Right lung (tissue), 5 donors: Measurements from ENCODE around the gene CCDC8. TPM values are rescaled to one million over a fixed set of nuclear protein-coding genes. Genes with fewer than 3 reads are reported as not detected.
"Not testable (repeated sequence)": the region's sequence is repeated elsewhere in the genome, so short reads cannot be mapped to it uniquely, and the experiment has no call there.

Experiments
- DNase-seq, 2 donors: peaks; one replicate each; pipeline ENCODE4 v3.0.0-alpha.2; 2013
- polyA plus RNA-seq, 5 donors: library from polyadenylated mRNA; unstranded; fragments of 120-200 nt; gene quantifications; one replicate each; pipeline versions ENCODE4 v1.2.1 to v1.2.3, GENCODE V29; 2013; ENCODE audit warnings: inconsistent platforms in 1 of 5, low replicate concordance in 1 of 5; ENCODE audit not compliant: insufficient read length in 5 of 5, insufficient read depth in 1 of 5

Gene CCDC8
- polyA plus RNA-seq, 5 donors: 39.7 to 63.5 (median 45.7) TPM

DNA sequence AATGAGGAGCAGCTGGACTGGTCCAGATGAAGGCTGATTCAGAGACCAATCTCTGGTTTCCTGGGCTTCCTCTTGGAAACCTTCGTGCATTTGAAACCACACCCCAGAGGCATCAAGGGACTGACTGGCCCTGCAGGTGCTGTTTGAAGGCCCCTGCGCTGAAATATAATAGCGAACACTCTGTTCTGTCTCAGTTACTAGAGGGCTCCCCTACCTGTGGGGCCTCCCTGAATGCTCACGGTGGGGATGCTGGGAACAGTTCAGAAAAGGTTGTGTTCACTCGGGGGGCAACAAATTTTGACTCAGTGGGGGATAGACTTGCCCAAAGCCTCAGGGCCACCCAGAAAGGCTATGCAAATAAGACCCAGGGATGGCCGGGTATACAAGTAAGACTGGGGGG lies 6.4 kb downstream of the CCDC8 start:
- DNase-seq: no peak

DNA sequence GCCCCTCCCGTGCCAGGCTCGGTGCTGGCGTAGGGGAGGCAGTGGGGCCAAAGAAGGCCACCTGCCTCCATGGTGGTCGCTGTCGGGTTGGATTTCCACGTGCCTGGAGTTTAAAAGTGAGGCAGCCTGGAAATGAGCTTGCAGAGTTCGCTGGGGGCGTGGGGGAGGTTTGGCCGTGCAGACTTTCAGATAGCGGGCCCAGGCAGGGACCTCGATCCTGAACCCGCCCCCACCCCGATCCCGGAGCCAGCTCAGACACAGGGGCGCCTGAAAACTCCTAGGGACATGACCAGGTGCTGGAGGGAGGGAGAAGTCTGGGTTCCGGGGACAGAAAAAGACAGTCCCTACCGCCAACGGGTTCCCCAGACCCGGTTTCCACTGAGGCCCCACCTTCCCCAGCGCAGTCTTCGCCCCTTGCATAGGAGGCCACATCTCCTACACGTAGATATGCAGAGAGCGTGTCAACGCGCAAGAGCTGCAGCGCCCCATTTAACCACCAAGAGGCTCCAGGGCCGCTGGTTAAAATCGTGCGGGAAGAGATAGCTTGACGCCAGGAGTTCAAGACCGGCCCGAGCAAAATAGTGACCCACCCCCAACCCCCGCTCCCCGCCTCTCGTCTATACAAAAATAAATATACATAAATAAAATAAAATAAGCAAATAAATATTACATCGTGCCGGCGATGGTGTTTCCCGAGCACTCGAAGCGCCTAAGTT lies 8.5 kb downstream of the CCDC8 start:
- peak in 1 of 2 donors; percentile 64 for DNase-seq

DNA sequence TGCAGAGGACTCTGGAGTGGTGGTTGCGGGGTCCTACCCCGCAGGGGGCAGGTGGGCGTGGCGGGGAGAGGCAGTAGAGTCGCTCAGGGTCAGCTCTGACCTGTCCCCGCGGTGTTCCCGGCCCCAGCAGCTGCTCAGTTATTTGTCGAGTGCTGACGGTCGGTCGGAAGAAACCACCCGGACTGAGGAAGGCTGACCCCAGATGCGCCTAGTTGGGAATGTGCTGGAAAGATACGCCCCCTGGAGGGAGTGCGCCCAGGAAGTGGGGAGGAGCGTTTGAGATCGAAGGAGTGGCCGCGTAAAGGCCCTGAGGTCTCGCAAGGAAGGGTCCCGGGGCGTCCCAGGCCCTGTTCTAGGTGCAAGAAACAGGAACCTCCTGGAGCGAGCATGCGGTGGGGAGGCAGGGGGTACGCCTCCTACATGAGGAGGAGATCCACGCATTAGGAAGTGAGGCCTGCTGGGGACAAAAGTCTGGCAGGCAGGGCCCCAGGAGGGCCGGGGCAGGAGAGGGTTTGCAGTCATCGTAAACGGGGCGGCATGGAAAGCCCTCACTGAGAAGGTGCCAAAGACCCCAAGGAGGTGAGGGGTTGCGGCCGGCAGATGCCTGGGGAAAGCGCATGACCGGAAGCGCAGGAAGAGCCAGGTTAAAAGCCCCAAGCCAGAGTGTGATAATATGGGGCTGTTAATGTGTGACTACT lies 9.2 kb downstream of the CCDC8 start:
- peak in 1 of 2 donors; percentile 66 for DNase-seq

DNA sequence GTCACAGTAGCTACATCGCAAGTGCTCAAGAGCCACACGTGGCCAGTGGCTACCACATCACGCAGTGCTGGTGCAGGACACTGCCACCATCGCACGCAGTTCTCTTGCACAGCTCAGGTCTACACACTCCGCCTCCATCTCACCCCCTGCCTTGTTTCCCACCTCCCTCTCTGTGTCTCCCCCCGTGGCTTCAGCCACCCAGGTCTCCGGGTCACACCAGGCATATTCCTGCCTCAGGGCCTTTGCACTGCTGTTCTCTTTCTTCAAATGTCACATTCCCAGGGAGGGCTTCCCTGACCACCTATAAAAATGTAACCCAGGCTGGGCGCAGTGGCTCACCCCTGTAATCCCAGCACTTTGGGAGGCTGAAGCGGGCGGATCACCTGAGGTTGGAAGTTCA lies 10.6 kb downstream of the CCDC8 start:
- no peak for DNase-seq

DNA sequence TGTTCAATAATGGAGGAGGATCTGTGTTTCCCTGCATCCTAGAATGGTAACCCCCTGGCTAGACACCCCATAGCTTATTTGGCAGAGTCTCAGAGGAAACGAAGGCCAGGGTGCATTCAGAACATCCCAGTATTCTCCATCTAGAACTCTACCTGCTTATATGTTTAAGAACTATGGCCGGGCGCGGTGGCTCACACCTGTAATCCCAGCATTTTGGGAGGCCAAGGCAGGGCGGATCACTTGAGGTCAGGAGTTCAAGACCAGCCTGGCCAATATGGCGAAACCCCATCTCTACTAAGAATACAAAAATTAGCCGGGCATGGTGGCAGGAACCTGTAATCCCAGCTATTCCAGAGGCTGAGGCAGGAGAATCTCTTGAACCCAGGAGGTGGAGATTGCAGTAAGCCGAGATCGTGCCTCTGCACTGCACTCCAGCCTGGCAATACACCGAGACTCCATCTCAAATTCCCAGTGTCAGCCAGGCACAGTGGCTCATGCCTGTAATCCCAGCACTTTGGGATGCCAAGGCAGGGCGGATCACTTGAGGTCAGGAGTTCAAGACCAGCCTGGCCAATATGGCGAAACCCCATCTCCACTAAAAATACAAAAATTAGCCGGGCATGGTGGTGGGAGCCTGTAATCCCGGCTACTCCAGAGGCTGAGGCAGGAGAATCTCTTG lies 15.4 kb downstream of the CCDC8 start:
- DNase-seq: not testable (repeated sequence)

DNA sequence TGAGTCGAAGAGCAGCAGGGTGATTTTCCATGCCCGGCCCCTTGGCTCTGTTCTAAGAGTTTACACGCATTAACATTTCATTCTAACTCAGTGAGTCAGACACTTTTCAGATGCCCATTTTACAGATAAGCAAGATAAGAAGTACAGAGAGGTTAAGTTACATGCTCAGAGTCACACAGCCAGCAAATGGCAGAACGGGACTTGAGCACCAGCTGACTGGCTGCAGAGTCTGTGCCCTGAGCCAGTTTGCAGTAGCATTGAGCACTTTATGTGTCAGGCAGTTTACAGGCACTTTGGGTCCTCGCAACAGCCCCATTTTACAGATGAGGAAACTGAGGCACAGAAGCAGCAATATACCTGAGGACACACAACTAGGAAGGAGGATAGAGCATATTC lies 19.0 kb downstream of the CCDC8 start:
- no peak for DNase-seq

DNA sequence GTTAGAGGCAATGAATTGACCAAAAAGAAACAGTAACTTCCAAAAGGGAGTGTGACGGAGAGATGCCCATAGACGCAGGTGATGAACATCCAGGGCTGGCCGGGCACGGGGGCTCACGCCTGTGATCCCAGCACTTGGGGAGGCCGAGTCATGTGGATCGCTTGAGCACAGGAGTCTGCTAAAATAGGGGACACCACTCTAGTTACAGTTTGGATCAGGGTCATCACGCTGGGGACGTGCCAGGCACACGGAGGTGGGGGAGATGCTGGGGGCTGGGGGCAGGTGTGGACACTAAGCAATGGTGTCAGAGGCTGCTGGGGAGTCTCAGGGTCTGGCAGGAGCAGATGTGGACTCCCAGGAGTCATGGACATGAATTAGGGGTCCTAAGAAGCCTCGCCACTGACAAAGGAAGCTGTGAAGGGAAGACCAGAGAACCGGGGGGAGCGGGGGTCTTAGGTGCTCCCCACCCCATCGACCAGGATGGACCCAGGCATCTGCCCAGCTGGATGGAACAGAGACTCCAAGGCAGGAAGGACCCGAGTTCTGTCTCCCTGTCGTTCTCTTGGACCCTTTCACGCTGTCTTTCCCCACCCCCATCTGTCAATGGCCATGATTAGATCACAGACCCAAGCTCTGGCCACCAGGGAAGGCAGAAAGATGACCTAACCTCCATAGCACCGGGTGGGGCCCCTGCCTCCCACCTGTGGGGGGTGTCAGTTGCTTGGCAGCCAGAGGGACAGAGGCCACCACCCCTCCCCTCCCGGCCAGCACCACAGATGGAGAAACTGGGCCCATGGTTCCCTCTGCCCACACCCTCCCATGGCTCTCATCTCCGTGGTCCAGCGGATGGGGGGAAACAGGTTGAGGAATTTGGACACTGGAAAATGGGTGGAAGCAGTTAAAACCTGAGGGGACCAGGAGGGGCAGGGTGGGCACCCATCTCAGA lies 19.6 kb downstream of the CCDC8 start:
- DNase-seq: no peak

DNA sequence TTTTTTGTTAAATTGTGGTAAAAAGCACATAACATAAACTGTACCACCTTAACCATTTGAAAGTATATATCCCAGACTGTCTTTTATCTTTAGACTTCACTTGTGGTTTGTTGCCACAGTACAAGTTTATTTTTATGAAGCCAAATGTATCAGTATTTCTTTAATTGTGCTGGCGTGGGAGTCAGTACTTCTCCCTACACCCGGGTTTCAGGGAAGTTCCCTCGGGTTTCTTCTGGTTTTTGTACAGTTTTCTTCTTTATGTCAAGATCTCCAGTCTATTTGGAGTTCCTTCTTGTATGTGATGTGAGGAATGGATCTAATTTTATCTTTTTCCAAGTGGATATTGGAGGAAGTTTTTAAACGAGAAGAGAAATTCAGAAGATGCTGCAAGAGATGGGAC lies 20.5 kb downstream of the CCDC8 start:
- no peak for DNase-seq

DNA sequence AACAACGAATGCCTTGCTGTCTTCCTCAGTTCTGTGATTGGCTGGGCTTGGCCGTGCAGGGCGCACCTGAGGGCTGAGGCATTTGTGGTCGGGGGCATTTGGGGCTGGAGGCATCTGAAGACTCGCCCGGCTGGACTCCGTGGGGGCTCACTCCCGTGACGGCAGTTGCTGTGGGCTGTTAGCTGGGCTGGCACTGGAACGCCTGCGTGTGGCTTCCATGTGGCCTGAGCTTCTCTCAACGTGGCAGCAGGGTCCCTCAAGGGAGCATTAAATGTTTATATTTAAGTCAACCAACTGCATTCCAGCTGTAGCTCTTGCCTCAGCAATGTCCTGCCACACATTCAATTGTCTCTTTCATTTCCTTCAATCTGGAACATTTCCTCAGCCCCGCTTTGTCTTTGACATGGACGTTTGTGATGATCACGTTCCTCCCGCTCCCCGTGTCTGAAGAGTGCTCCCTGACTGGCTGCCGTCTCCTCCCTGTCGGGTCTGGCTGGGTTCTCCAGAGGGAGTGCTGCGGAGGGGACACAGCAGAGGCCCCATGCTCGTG lies 21.0 kb downstream of the CCDC8 start:
- peak; percentile 83 to 85 for DNase-seq

DNA sequence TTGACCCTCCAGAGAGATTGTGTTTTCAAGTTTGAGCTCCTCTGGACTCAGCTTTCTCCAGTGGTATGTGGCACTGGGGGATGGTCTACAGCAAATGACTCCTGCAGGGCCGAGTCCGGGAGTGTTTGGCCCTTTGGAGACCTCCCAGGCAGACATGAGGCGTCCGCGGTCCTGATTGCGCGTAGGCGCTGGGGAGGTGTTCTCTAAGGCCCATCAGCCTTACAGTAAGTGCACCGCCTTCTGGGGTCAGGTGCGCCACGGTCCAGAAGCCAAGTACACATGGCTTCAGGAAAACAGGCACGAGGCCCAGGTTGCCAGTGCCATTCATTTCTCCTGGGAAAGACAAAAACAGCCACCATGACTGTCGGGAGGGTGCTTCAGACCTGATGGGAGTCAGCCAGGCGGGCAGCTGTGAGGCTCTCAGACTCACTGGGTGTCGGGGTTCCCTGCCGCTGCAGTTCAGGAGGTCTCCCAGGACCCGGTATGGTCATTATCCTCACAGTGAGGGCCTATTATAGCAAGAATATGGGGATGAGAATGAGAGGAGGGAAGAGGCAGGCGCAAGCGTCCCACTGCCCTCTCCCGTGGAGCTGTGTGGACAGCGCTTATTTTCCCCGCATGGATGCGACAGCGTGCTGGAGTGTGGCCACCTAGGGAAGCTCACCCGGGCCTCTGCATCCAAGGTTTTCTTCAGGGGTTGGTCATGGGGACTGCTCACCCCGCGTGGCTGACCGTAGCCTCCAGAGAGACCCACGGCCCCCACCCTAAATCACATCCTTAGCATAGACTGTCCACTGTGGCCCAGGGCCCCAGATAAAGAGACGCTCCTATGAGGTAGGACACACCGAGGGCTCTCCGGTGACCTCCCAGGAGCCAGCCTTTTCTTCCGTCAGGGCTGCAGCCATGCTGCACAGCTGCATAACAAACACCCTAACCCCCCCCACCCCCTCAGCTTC lies 21.8 kb downstream of the CCDC8 start:
- DNase-seq: no peak

DNA sequence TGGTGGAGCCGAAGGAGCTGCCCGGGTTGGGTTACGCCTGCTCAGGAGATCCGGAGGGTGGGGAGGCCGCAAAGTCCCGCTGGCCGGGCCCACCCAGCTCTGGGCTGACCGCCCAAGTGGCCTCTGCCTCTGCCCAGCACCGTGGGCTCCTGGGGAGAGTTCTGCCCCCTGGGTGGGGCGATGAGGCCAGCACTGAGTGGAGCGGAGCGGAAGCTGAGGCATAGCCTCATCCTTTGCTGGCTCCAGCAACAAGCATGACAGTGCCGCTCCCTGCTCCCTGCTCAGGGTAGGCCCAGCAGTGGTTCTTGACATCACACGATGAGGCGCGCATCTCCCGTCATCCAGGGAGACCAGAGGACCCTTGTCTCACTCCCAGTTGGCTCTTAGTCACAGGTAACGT lies 22.5 kb downstream of the CCDC8 start:
- no peak for DNase-seq

DNA sequence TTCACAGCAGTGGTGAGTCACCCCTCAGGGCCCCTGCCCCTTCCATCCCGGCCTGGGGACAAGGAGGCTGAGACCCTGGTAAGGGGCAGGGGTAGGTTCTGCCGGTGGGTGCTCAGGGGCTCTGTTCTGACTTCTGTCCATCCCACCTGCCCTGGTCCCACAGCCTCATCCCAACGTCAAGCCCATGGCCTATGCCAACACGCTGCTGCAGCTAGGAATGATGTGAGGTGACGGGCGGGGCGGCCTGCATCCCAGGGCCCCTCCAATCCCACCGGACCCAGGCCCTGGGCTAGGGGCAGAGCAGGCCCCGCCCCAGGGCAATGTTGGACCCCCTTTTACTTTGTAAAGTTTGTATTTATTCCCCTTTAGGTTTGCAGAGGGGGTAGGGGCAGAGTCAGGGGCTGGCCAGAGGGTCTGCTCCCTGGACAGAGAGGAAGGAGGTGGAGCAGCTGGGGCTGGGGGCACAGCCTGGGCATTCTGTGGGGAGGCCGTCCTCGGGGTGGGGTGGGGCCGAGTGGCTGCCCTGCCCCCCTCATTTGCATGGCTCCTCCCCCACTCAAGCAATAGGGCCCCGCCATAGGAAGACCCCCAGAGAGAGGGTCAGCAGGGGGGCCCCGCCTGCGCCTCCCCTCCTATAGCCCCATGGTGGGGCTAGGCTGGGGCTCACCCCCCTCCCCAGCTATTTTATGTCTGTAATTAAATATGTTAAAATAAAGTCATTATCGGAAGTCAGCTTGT lies 23.1 kb downstream of the CCDC8 start:
- DNase-seq: no peak

DNA sequence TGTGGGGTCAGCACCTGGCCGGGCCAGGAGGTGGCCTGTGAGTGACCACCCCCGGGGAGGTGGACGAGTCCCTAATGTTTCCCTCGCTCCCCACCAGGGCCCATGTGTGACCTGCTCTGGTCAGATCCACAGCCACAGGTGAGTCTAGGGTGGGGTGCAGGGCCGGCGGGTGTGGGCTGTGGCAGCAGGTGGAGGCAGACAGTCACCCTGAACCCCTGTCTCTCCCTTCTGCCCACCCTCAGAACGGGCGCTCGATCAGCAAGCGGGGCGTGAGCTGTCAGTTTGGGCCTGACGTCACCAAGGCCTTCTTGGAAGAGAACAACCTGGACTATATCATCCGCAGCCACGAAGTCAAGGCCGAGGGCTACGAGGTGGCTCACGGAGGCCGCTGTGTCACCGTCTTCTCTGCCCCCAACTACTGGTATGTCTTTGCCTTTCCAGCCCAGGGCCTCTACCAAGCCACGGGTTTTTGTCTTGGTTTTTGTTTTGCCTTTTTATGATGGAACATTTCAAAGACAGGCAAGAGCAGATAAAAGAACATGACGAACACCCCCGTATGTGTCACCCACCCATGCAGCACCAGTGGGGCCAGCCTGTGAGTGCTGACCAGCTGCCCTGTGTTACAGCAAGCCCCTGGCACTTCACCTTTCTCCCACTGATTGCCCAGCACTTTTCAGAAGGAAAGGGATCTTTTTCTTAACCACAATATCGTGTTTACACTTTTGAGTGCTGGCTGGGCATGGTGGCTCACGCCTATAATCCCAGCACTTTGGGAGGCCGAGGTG lies 24.9 kb downstream of the CCDC8 start:
- DNase-seq: no peak

DNA sequence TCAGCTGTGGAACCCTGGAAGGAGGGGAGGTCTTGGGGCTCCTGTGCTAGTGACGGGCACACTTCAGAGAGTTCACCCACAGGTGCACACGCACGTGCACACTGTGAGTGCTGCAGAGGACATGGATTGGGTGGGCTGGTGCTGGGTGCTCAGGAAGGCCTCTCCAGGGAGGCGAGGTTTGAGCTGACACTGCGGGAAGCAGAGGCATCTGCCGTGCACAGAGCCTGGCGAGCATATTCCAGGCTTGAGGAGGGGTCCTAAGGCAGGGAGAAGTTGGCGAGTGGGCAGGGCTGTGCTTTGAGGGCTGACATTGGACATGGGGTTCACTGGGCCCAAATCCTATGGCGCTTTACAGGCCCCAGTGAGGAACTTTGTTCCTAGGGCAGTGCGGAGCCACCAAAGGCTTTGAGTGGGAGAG lies 25.6 kb downstream of the CCDC8 start:
- no peak for DNase-seq

DNA sequence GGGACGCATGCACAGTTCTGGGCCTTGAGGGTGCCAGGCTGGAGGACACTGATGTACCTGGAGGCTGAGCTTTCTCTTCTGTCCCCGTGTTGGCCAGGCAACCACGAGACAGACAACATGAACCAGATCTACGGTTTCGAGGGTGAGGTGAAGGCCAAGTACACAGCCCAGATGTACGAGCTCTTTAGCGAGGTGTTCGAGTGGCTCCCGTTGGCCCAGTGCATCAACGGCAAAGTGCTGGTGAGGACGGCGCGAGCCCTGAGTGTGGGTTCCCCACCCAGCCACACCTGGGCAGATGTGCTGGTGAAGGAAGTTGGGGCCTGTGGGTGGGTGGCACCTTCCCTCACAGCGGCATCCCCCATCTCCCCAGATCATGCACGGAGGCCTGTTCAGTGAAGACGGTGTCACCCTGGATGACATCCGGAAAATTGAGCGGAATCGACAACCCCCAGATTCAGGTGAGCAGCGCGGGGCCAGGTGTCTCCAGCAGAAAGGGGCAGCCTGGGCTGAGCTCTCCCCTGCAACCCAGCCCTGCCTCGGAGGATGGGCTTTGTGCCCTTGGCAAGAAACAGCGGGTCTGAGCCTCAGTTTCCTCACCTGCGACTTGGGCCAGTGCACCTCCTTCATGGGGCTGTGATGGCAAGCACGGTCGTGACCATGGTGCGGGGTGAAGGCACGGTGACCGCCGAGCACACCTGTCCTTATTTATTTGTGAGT lies 26.2 kb downstream of the CCDC8 start:
- DNase-seq: no peak

DNA sequence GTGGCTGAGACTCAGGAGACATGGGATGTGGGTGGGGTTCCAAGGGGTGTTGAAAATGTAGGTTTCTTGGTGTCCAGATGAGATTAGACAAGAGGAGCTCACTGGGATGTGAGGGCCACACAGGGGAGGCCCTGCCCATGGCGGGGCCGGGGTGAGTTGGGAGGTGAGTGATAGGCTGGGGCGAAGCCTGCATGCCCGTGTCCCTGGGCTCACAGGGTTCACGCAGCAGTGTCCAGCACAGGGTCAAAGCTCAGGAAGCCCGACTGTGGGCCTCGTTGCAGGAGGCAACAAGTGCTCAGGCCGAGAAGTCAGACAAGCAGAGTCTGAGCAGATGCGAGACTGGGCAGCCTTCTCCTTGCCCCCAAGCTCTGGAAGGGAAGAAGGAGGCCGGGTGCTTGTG lies 27.2 kb downstream of the CCDC8 start:
- DNase-seq: no peak

DNA sequence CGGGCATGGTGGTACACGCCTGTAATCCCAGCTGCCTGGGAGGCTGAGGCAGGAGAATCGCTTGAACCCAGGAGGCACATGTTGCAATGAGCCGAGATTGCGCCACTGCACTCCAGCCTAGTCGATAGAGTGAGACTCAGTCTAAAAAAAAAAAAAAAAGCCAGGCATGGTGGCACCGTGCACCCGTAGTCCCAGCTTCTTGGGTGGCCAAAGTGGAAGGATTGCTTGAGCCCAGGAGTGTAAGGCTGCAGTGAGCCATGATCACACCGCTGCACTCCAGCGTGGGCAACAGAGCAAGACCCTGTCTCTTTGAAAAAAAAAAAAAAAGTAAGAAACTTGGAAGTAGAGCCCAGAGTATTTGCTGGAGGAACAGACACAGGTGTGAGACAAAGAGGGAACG lies 27.7 kb downstream of the CCDC8 start:
- DNase-seq: no peak

DNA sequence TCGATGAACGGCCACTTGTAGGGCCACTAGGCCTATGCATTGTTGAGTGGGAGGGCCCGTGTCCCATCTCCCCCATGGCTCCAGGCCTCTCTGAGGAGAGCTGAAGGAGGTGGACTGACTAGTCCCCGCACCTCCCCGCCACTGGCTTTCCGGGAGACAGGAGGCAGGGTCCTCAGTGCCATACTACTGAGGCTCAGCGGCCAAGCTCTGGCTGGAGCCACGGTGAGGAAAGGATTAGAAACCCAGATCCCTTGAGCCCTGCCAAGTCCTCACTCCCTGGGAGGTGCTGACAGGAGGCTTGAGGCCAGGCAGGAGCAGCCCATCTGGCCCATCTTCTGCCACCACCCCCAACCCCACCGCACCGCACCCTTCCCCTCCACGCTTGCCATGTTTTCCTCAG lies 29.0 kb downstream of the CCDC8 start:
- DNase-seq: no peak
